ENCODE results near the gene LRP1B. TPM values are rescaled to one million over a fixed set of nuclear protein-coding genes. Genes with fewer than 3 reads are reported as not detected.

Gene LRP1B
- total RNA-seq, 1 donor from 2014 or later = 0.38 TPM

DNA sequence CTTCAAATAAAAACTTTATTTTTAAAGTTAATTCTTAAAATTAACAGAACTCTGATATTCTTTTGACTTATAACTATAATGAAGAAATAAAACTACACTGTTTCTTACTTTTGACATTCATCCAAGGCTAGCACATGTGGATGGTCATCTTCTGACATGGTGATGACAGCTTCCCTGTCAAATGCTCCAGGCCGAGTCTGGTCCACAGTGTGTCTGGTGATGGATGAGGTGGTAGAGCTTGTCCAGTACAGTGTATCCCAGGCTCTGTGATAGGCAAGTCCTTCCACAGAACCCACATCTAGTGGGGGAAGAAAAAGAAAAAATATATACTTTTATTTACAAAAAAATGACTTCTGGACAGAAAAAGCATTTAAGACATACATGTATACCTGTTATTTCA, 1529.5 kb downstream of the LRP1B start:
- DNase-seq (ENCODE audit: low read depth) = no peak
- H3K27me3 ChIP-seq (ENCODE audit: control insufficient read depth, insufficient read depth, low read length) = no peaks in the 10 kb centered on the region
- H3K36me3 ChIP-seq (ENCODE audit: control insufficient read depth, insufficient read depth, low read length) = no peaks in the 10 kb centered on the region
- TF ChIP-seq, protein P1, sequence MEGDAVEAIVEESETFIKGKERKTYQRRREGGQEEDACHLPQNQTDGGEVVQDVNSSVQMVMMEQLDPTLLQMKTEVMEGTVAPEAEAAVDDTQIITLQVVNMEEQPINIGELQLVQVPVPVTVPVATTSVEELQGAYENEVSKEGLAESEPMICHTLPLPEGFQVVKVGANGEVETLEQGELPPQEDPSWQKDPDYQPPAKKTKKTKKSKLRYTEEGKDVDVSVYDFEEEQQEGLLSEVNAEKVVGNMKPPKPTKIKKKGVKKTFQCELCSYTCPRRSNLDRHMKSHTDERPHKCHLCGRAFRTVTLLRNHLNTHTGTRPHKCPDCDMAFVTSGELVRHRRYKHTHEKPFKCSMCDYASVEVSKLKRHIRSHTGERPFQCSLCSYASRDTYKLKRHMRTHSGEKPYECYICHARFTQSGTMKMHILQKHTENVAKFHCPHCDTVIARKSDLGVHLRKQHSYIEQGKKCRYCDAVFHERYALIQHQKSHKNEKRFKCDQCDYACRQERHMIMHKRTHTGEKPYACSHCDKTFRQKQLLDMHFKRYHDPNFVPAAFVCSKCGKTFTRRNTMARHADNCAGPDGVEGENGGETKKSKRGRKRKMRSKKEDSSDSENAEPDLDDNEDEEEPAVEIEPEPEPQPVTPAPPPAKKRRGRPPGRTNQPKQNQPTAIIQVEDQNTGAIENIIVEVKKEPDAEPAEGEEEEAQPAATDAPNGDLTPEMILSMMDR (IDR thresholded peaks at IDR 0.05; ENCODE audit: insufficient read depth, low read length, poor library complexity, severe bottlenecking) = no peak
- no peak overlapping the region for H3K4me3 ChIP-seq (ENCODE audit: low read depth, low read length)

- peak; percentile 73 for DNase-seq (ENCODE audit: low read depth)
- TF ChIP-seq, protein P1 (IDR thresholded peaks at IDR 0.05; ENCODE audit: insufficient read depth, low read length, poor library complexity, severe bottlenecking) = no peak
- H3K27me3 ChIP-seq (ENCODE audit: control insufficient read depth, insufficient read depth, low read length) = no peaks in the 10 kb centered on the region
- no peaks in the 10 kb centered on the region for H3K36me3 ChIP-seq (ENCODE audit: control insufficient read depth, insufficient read depth, low read length)
- H3K4me3 ChIP-seq (ENCODE audit: low read depth, low read length) = no peak overlapping the region
Observed at GRCh38 chr2:140600116-140600515, 1530.7 kb downstream of the LRP1B start.

DNA sequence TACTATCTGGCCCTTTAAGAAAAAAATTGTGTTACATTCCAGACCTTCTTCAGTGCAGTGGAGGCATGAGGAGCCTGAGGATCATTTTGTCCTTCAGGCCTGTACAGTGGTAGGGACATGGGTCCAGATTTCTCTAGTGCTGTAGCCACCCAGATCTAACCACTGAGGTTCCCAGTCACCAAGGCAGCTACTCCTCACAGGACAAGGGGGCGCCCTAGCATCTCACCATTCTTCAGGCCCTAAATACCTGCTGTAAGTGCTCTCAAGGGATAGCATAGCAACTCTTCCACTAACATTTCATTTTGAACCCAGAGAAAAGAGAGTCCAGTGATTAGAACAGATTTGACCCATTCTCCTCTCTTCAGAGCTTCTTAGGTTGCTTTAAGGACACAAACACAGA, 1533.0 kb downstream of the LRP1B start:
- no peak for DNase-seq (ENCODE audit: low read depth)
- H3K4me3 ChIP-seq (ENCODE audit: low read depth, low read length) = no peak overlapping the region
- H3K36me3 ChIP-seq (ENCODE audit: control insufficient read depth, insufficient read depth, low read length) = no peaks in the 10 kb centered on the region
- TF ChIP-seq, protein P1 (IDR thresholded peaks at IDR 0.05; ENCODE audit: insufficient read depth, low read length, poor library complexity, severe bottlenecking) = no peak
- H3K27me3 ChIP-seq (ENCODE audit: control insufficient read depth, insufficient read depth, low read length) = no peaks in the 10 kb centered on the region

DNA sequence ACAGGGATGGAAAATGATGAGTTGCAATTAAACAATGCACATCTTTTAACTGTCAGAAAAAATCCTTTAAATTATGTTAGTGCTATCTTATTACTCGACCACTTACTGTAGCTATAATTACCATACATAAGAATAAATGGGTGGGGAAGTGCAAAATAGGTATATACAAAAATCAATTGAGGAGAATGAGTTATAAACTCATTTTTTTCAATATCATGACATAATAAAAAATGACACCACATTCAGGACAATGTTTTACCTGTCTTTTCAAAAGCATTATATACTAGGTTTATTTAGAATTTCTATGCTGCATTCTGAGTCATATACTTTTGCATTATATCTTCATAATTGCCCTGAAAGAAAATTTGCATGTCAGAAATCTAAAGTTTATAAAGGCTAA, 1533.6 kb downstream of the LRP1B start:
- DNase-seq (ENCODE audit: low read depth) = no peak
- TF ChIP-seq, protein P1 (IDR thresholded peaks at IDR 0.05; ENCODE audit: insufficient read depth, low read length, poor library complexity, severe bottlenecking) = no peak
- Histone ChIP-seq H3K36me3 (ENCODE audit: control insufficient read depth, insufficient read depth, low read length) (no peaks in the 10 kb centered on the region), H3K27me3 (ENCODE audit: control insufficient read depth, insufficient read depth, low read length) (no peaks in the 10 kb centered on the region), H3K4me3 (ENCODE audit: low read depth, low read length) (no peak overlapping the region)

DNA sequence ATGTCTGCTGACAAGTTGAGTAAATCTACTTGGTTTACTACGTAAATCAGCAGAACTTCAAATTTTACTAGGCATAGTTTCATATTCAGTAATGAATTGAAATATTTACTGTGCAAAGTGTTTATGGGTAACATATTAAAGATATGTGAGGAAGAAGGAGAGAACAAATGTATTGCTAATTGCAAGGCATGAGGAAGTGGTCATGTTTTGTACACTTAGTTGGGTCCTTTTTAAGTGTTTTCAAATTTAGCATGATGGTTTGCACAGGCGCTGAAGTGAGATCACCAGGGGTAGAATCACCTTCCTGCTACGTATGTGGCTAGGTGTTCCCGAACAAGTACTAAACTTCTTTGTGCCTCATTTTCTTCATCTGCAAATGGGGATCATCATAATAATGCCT, 1534.4 kb downstream of the LRP1B start:
- no peak for DNase-seq (ENCODE audit: low read depth)
- Histone ChIP-seq H3K4me3 (ENCODE audit: low read depth, low read length) (no peak overlapping the region), H3K36me3 (ENCODE audit: control insufficient read depth, insufficient read depth, low read length) (no peaks in the 10 kb centered on the region), H3K27me3 (ENCODE audit: control insufficient read depth, insufficient read depth, low read length) (no peaks in the 10 kb centered on the region)
- TF ChIP-seq, protein P1 (IDR thresholded peaks at IDR 0.05; ENCODE audit: insufficient read depth, low read length, poor library complexity, severe bottlenecking) = no peak

- TF ChIP-seq, protein P1 (IDR thresholded peaks at IDR 0.05; ENCODE audit: insufficient read depth, low read length, poor library complexity, severe bottlenecking) = no peak
- Histone ChIP-seq H3K27me3 (ENCODE audit: control insufficient read depth, insufficient read depth, low read length) (no peaks in the 10 kb centered on the region), H3K4me3 (ENCODE audit: low read depth, low read length) (no peak overlapping the region), H3K36me3 (ENCODE audit: control insufficient read depth, insufficient read depth, low read length) (no peaks in the 10 kb centered on the region)
- no peak for DNase-seq (ENCODE audit: low read depth)
Observed at GRCh38 chr2:140595107-140595506, 1535.7 kb downstream of the LRP1B start.

Measured in kidney epithelial cell (primary cell).